ENCODE measurements around the gene NUDT17. TPM values are rescaled to one million over a fixed set of nuclear protein-coding genes. Genes with fewer than 3 reads are reported as not detected.

Gene NUDT17
- total and polyA plus RNA-seq, 9 of the 15 experiments (the other 6 are each of a cell fraction or from before 2014, with no cell fraction given) = 2.1 to 10.0 (median 6.1) TPM

- TF ChIP-seq RBBP5 (IDR thresholded peaks at IDR 0.05; ENCODE audit: borderline replicate concordance, insufficient read depth, low read length, poor library complexity, severe bottlenecking) (peak; percentile 52), NR2C1 (IDR thresholded peaks at IDR 0.05) (no peak), NR2C1 (tag; IDR thresholded peaks at IDR 0.05) (no peak), RFX7 (CRISPR knock-in tag; IDR thresholded peaks at IDR 0.05) (no peak), ARID3A (IDR thresholded peaks at IDR 0.05; ENCODE audit: borderline replicate concordance, low read depth, low read length) (no peak), POLR2B (IDR thresholded peaks at IDR 0.05; ENCODE audit: low read depth, partially characterized antibody) (no peak), MLX (CRISPR knock-in tag; conservative IDR thresholded peaks at IDR 0.05) (no peak), ZNF175 (CRISPR knock-in tag; IDR thresholded peaks at IDR 0.05; ENCODE audit: low read depth) (no peak), THAP12 (CRISPR knock-in tag; IDR thresholded peaks at IDR 0.05) (peak; percentile 61; the same call in 1 of the 2 replicates), ZBTB33 (CRISPR knock-in tag; IDR thresholded peaks at IDR 0.05) (no peak), KLF13 (tag; IDR thresholded peaks at IDR 0.05; ENCODE audit: borderline replicate concordance, low read depth) (no peak), ZNF436 (CRISPR knock-in tag; IDR thresholded peaks at IDR 0.05) (no peak)
Measured at GRCh38 chr1:145859491-145860023, 14.1 kb downstream of the NUDT17 start (continued).
